Epithelial cell of umbilical artery (primary cell): ENCODE results near the gene LY6G6F. TPM values are rescaled to one million over a fixed set of nuclear protein-coding genes. Genes with fewer than 3 reads are reported as not detected.

Source experiments
- total RNA-seq: library from RNA; depleted of rRNA; stranded (reverse); fragments of >200 nt; gene quantifications from 2 replicates; pipeline ENCODE4 v1.2.3, GENCODE V29; 2014

The LY6G6F gene, protein sequence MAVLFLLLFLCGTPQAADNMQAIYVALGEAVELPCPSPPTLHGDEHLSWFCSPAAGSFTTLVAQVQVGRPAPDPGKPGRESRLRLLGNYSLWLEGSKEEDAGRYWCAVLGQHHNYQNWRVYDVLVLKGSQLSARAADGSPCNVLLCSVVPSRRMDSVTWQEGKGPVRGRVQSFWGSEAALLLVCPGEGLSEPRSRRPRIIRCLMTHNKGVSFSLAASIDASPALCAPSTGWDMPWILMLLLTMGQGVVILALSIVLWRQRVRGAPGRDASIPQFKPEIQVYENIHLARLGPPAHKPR
- not detected in 2 replicates for total RNA-seq

DNA sequence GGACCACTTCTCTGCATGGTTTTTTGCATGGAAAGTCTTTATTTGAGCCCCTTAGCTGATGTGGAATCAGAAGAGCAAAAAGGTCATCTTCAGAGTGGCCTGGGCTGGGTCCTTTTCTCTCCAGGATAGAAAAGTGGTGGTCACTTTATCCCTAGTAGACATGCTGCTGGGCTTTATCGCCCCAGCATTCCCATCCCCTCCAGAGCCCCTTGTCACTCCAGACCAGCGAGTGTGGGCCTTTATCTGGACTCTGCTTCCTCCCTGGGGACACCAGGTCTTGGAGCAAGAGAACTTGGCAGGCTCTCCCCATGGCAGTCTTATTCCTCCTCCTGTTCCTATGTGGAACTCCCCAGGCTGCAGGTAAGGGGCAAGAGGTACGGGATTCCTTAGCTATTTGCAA, at the start of gene LY6G6F:
Gene LY6G6F (plus strand): TSS at position 268 of the 400 bp plus-strand sequence. CDS start 41 bp downstream, at position 309.

DNA sequence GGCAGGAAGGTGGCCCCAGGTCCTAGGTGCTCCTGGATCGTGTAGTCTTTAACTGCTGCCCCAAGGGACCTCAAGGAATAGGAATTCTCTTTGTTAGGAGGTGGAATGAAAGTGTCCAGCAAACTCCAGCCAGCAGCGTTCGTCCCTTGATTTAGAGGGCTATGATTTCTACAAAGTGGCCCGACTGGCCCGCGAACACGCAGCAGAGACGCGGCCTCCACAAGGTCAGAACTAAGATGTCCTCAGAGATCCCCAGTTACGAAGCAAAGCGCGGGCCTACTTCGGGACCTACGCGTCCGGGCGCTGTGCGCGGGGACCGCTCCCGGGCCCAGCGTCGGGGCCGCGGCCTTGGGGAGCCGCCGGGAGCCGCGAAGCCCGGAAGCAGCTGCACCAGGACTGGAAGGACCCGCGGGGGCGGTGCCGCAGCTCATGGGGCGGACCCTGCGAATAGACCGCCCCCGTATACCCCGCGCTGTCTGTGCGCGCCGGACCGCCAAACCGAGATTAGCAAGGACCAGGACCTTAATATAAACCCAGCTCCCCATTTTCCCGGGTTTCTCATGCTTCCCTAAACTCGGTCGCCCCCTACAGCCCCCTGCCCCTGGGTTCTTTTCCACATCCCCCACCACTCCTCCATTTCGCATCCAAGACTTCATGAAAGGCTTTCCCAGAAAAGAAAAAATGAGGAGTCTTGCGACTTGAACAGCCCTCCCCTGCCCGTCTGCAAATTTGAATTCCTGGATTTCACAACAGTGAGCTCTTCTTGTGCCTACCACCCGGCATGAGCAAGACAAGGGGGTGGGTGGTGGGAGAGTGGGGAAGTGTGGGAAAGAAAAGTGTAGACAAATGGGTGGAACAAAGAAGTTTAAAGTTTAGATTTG, 46.0 kb upstream of the LY6G6F start, which contains the start of gene C6orf47:
Gene C6orf47 (minus strand): TSS at position 398 of the 881 bp plus-strand sequence. CDS start 831 bp downstream, outside the sequence.

DNA sequence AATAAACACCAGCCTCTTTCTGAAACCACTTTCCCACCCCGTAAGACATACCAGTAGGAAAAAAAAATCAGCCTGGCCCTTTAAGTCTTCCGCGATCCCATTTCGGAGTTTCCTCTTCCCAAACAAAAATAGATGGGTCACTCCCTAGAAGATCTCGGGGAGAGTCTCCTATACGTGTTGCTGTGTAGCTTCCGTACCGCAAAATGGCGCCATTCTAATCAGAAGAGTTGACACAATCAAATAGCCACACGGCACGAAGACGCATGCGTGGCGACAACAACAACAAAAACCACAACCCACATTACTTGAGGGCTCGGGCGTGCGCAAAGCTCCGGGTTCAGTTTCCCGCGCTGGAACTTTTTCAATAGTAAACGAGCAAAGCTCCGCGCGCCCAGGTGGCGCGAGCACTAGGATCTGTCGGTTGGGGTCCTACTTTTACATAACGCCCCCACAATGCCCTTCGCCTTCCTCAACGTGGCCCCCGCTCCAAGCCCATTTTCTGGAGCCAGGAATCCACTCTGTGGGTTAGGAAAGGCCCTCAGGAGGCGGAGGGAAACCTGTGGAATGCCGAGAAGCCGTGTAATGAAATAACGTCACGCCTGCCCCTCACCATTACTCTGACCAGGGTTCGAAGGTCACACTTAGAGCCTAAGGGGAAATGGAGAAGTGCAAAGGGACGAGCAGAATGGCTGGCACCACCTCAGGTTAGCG, 41.7 kb upstream of the LY6G6F start, which contains the start of gene GPANK1:
Gene GPANK1 (minus strand): TSS at position 208 of the 711 bp plus-strand sequence. CDS start 519 bp downstream, outside the sequence.

DNA sequence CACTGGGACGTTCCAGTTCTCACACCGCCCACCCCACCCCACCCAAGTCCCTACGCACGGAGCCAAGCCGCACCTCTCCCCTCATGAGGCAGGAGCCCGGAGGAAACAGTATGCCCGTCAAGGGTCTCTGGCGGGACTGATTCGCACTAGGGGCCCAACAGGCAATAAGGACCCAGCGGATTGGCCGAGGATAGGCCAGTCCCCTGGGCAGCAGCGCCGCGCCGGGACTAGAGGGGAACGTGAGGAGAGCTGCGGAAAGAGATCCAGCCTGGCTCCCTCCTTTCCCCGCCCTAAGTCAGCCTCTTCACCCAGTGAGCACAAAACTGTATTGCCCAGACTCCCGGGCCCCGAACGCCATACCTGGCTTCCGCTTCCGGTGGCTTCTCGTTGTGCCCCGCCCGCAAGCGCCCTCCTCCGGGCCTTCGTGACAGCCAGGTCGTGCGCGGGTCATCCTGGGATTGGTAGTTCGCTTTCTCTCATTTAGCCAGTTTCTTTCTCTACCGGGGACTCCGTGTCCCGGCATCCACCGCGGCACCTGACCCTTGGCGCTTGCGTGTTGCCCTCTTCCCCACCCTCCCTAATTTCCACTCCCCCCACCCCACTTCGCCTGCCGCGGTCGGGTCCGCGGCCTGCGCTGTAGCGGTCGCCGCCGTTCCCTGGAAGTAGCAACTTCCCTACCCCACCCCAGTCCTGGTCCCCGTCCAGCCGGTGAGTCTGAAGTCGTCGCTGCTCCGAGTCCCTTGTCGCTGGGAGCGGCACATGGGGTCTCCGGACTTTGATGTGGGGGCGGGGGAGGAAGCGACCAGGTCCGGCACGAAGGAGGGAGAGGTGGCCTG, 40.9 kb upstream of the LY6G6F start, which contains the start of gene CSNK2B:
Gene CSNK2B (plus strand): TSS at position 580 of the 836 bp plus-strand sequence. CDS start 752 bp downstream, outside the sequence.

DNA sequence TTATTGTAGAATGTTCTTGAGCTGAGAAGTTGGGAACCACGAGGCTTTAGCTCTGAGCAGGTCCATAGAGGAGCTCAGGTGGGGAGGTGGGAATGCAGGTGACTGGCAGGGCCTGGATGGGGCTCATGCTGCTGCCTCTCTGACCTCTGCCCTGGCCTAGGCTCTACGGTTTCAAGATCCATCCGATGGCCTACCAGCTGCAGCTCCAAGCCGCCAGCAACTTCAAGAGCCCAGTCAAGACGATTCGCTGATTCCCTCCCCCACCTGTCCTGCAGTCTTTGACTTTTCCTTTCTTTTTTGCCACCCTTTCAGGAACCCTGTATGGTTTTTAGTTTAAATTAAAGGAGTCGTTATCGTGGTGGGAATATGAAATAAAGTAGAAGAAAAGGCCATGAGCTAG, 37.0 kb upstream of the LY6G6F start, which contains the start of gene LY6G5B:
Gene LY6G5B (plus strand): TSS at position 301 of the 400 bp plus-strand sequence. CDS start 975 bp downstream, outside the sequence.

DNA sequence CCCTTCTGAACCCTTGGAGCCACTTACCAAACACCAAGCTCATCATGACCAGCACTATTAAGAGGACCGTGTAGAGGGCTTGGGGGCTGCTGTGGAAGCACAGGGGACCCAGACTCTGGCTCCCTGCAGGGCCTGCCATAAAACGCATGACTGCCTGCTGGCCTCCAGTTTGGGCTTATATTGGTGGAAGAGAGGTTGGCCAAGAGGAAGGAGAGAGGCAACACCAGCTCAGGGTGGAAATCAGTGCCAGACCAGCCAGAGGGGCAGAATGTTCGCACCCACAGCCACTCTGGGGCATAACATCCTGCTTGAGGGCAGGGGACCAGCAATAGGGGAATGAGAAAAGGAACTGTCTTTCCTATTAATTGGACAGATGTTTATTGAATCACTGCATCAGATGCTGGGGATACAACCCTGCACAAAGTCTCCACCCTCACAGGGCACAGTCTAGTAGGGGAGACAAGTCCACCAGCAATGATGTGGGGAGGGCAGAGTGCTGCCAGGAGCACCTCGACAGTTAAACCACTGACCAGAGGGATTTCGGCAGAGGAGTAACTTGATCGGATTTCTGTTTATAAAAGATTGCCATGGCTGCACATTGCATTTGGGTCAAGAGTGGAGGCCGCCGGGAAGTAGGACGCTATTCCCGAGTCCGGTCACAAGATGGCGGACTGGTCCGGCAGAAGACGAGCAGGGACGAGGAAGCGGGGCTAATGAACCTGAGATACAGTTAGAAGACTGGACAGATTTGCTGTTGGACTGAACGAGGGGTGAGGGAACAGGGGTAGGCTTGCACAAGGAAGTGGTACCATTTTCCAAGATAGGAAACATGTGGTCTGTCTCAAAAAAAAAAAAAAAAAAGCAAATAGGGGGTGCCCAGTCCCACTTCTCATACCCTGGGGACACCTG, 26.2 kb upstream of the LY6G6F start, which contains the start of gene LY6G5C:
Gene LY6G5C (minus strand): TSS at position 842 of the 909 bp plus-strand sequence. CDS start 694 bp downstream, at position 148.

DNA sequence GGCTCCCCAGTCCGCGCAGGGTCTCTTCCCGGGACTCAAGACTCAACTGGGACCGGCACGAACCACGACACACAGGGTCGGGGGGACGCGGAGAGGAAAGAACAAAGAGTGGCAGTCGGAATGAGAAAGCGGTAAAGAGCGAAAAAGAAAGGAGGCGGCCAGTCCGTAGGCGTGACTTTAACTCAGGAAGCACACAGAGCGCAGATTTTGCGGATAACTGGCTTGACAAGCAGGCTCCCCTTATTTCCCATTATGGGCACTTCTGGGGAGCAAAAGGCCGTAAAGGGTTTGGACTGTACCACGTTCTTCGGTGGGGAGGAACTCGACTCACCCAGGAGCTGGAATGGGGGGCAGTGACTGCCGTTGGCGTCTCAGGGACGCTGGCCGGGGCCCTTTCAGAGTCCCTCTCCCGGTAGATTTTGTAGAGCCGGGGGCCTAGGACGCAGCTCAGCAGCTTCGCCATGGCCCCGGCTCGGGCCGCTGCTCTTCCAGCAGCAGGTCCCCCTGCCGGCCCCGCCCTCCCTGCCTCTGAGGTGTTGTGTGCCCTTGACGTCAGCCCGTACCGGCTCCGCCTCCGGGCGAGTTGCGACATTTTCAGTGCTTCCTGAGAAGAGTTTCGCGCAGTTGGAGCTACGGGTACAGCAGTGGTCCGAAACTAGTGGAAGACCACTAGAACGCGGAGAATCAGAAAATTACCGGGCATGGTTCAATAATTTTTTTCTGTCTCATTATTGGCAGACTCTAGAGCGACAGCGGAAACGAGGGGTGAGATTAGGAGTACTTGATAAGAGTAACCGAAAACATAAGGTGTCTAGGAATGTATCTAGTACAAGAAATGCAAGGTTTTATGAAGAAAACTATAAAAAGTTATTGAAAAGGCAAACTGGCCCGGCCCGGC, 3.6 kb upstream of the LY6G6F start, which contains the start of gene ABHD16A:
Gene ABHD16A (minus strand): TSS at position 506 of the 898 bp plus-strand sequence. CDS start 43 bp downstream, at position 463.

DNA sequence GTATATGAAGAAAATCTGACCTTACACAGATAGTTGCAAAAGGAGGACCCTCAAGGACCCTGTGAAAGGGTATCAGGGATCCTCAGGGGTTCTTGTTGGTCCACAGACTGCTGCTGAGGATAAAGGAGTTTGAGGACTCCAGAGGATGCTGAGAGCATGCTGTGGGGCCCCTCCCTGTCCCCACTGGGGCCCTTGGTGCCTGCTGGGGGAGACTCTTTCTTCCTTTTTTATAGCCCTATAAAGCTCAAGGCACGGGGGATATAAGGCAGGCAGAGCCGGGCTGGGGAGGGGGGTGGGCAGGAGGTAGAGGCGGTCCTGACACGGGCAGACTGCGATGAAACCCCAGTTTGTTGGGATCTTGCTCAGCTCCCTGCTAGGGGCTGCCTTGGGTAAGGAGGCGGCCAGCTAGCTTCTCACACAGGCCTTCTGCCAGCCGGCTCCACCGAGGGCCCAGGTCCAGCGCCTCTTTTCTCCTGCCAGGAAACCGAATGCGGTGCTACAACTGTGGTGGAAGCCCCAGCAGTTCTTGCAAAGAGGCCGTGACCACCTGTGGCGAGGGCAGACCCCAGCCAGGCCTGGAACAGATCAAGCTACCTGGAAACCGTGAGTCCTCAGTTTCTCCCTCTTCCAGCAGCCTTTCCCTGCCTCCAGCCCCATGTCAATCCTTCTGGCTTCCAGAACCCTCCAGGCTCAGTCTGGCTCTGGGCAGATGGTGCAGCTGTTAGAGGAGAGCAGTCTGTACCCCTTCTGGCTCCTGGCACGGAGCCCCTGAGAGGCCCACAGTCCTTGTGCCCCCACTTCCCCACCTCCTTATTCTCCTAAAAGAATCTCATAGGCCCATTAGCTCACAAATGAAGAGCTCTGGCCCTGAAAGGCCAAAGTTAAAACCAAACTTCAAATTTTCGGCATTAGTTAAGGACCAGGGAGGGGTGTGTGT, 8.6 kb downstream of the LY6G6F start, which contains the start of gene LY6G6D:
Gene LY6G6D (plus strand): TSS at position 327 of the 937 bp plus-strand sequence. CDS start 8 bp downstream, at position 335.

DNA sequence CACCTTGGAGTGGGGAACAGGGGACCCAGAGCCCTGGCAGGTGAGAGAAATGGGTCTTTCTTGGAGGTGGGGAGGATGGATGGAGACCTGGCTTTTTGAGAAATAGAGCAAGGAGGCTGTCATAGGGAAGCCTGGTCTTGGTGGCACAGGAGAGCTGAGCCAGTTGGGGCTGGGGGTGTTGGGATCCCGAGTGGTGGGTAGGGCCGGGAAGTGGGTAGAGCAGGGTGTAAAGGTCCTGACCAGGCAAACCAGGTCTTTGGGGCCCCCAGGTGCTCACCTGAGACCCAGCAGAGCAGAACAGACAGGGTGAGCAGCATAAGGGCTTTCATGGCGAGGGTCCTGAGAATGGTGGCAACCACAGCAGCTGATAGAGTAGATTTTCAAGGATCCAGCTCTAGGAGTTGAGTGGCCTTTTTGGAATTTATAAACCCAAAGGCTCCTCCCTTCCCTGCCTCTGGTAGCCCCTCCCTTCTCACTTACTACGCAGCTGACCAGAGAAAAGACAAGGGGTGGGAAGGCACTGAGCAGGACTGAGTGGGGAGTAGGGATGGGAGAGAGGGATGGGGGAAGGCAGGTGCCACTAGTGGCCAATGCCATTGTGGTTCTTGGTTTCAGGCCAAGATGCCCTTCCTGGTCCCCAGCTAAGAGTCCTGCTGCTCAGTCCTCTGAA, 14.8 kb downstream of the LY6G6F start, which contains the start of gene LY6G6C:
Gene LY6G6C (minus strand): TSS at position 396 of the 670 bp plus-strand sequence. CDS start 67 bp downstream, at position 329.

DNA sequence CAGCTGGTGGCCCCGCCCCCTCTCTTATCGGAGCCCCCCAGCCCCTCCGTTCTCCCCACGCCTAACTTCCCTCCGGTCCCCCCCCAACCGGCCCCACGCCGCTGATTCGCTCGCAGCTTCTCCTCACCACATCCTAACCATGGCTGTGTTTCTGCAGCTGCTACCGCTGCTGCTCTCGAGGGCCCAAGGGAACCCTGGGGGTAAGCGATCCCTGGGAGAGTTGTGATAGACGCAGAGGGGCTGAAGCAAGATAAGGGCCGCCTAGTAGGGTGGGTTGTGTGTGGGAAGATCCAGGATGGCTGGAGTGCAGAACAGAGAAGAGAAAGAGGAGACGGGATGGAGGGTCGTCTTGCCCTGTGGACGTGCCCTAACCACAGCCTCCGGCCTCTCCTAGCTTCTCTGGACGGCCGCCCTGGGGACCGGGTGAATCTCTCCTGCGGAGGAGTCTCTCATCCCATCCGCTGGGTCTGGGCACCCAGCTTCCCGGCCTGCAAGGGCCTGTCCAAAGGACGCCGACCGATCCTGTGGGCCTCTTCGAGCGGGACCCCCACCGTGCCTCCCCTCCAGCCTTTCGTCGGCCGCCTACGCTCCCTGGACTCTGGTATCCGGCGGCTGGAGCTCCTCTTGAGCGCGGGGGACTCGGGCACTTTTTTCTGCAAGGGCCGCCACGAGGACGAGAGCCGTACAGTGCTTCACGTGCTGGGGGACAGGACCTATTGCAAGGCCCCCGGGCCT, 16.7 kb downstream of the LY6G6F start, which contains the start of gene MPIG6B:
Gene MPIG6B (plus strand): TSS at position 129 of the 735 bp plus-strand sequence. CDS start 11 bp downstream, at position 140.

DNA sequence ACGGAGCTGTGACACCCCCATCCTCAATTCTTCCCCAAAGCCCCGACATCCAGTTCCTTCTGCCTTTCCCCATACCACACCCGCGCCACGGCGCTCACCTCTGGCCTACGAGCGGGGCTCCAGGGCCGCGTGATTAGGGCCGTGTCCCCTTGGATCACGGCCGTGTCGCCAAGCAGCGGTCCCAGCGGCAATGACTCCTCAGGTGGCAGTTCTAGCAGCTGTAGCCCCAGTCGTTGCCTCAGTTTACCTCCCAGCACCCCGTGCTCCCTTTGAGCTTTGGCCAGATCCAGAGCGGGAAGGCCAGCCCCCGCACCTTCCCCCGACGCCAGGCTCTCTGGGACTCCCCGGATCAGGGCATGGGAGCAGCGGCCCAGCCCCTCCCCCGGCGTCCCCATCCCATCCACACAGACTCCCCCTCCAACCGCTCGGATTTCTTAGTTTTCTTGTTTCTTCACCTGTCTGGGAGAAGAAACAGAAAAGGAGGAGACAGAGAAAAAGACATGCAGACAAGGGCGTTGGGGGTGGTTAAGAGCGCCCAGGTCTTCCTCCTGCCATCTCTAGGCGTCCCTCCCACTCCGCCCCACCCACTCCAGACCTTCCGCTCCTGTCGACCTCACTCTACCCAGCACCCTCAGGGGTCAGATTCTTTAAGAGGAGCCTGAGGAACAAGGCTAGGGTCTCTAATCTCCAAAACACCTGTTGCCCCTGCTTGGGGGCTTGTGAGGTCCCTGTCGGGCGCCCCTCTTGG, 22.3 kb downstream of the LY6G6F start, which contains the start of gene DDAH2:
Gene DDAH2 (minus strand): TSS at position 533 of the 748 bp plus-strand sequence. CDS start 138 bp downstream, at position 395.

DNA sequence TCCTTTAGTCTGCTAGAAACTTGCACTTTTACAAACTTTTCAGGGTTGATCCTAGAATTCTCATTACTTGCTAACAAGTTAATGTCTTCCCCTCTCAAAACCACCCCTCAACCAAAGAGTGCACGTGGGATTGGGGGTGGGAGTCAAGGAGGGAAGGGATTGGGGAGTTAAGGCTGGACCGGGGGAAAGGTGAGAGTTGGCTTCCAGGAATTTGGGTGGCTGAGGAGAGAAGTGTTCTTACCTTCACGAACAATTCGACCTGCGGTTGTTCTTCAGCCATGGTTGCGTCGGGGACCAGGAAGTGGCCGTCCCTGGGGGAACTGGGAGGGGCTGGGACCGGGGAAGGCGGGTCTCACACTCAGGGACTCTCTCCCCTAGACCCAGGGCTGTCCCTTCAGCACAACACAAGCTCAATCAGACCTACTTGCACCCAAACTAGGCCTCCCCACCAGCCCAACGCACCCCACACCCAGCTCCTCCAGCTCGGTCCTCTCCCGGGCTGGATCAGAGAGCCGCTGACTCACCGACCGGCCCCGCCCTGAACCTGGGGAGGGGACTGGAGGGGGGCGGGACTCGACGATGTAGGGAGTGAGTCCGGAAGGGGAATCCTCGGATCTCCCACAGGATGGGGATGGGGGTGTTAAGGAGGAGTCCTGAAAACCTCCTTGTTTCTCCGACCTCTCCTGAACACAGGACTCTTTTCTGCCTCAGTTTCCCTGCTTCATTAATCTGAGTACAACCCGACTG, 29.5 kb downstream of the LY6G6F start, which contains the start of gene CLIC1:
Gene CLIC1 (minus strand): TSS at position 510 of the 747 bp plus-strand sequence. CDS start 230 bp downstream, at position 280.

DNA sequence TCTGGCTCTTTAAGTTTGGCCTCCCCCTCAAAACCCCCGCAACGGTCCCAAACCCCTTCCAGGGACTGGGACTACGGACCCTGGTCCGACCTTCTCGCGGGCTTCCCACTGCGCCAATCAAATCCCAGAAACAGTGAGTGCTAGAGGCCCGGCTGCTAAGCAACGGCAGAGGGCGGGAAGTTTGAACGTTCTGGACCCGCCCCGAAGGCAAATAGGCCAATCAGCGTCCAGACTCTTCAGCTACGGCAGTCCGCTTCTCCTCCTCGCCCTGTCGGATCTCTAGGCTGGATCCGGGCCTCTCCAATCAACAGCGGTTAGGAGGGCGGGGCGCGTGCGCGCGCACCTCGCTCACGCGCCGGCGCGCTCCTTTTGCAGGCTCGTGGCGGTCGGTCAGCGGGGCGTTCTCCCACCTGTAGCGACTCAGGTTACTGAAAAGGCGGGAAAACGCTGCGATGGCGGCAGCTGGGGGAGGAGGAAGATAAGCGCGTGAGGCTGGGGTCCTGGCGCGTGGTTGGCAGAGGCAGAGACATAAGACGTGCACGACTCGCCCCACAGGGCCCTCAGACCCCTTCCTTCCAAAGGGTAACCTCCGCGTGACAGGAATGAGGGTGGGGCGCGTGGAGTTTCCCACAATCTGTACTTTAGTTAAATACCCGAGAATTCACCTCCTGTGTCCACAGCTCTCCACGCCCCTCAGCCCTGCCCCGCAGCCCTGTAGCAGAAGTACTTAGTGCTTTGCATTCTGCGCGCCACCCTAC, 33.2 kb downstream of the LY6G6F start, which contains the start of gene MSH5:
Gene MSH5 (plus strand): TSS at position 367 of the 758 bp plus-strand sequence. CDS start 462 bp downstream, outside the sequence.

